Measurements from ENCODE around the gene DLG2.

GRCh38 chr11:84819537-84819936, 807.6 kb downstream of the DLG2 start:
- TF ChIP-seq CTCF (IDR thresholded peaks at IDR 0.05) (no peak), POLR2A (IDR thresholded peaks at IDR 0.05) (no peak)

Data from ovary (tissue), 3 donors.